Activated T-cell treated with anti-CD3 and anti-CD28 coated beads for 4 hours (primary cell): ENCODE data around the gene RTL10.
"Not testable (repeated sequence)": the region's sequence is repeated elsewhere in the genome, so short reads cannot be mapped to it uniquely, and the experiment has no call there.

Experiments used
- DNase-seq: peaks from one replicate; pipeline ENCODE4 v3.0.0-alpha.2; 2020

Gene RTL10

GRCh38 chr22:19842393-19843106 is 12.1 kb downstream of the RTL10 start:
- DNase-seq, result no peak

DNA sequence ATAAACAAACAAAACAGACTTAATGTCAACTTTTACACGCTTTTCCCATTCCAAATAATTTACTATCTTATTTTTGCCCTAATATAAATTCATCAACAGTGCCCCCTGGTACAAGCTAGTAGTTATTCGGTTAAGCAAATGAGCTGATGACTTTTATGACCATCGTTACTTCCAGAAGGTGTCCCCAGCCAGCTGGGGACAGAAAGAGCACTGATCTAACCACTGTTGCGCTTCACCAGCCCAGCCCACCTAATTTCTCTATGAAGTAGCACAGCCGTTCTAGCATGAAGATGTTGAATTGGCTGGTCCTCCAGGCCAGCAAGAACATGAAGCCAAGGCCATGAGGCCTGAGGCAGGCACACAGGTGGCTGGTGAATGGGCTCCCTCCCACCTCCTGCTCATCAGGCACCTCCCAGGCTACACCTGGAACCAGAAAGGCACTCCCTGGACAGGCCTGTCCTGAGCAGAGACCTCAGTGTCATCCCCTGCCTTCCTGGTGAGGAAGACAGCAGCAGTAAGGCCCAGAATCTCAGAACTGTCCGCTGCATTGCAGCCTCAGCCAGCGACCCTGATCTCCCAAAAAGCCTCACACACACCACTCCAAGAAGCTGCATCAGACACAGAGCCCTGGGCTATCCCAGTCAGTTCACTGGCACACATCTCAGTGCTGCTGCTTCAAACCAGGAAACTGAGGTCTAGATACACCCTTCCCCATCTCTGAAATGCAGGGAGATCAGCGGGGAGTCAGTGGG is 12.9 kb downstream of the RTL10 start:
- DNase-seq, result no peak

DNA sequence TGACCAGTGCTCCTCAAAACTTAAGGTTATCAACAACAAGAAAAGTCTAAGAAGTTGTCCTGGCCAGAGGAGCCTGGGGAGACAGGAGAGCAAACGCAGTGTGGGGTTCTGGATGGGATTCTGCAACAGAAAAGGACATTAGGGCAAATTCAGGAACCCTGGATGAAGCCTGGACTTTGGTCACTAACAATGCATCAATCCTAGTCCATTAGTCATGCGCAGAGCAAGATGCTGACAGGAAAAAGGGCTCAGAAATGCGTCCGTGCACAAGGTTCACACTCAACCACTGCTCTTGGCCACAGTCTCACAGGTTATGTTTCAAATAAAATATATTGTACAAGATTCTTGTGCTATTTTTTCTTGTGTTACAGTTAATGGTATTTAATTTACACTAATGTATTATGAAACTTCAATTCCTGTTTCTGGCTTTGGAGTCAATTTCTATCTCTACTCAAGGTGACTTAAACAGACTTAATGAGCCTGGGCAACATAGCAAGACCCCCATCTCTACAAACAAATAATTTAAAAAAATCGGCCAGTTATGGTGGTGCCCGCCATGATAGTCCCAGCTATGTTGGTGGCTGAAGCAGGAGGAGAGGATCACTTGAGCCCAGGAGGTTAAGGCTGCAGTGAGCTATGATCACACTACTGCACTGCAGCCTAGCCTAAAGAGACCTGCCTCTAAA is 13.6 kb downstream of the RTL10 start:
- no peak for DNase-seq

DNA sequence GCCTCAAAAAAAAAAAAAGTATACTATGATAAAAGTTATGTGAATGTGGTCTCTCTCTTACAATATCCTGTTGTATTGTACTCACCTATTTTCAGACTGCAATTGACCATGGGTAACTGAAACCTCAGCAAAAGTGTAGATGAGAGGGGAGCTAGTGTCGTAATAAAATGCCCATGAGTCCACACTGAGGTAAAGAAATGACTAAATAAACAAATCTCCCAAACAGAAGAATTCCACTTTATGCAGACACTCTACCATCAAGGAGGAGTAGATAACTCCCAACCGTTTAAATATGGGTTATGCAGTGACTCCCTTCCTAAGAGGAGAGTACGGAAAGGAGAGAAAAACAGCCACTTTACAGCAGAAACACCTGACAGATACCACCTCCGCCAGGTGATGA is 14.6 kb downstream of the RTL10 start:
- DNase-seq, result no peak

- DNase-seq, result no peak
These were observed 16.8 kb downstream of the RTL10 start for GRCh38 chr22:19837915-19838314.

- DNase-seq, result no peak
These were observed 18.2 kb downstream of the RTL10 start for GRCh38 chr22:19836512-19836911.

DNA sequence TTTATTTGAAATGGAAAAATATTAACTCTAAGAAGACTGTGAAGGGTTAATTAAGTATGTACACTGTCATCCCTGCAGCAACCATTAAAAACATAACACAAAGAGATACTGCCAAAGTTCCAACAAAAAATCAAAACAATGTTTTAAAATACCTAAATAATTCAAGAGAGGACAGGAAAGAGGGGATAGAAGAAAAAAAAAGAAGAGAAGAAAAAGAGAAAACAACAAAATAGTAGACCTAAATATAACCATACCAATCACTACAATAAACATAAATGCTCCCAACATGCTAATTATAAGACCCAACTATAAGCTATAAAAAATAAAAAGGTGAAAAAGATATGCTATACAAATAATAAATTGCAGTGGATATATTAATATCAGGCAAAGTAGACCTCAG is 20.1 kb downstream of the RTL10 start:
- DNase-seq, result no peak

DNA sequence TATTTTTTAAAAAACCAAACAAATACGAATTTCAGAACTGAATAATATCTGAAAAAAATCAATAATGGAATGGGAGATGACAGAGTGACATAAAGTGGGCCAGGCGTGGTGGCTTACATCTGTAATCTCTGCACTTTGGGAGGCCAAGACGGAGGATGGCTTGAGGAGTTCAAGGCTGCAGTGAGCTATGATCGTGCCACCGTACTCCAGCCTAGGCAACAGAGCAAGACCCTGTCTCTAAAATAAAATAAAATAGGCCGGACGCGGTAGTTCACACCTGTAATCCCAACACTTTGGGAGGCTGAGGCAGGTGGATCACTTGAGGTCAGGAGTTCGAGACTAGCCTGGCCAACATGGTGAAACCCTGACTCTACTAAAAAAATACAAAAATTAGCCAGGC is 21.3 kb downstream of the RTL10 start:
- DNase-seq, result not testable (repeated sequence)

GRCh38 chr22:19832476-19833108 is 22.1 kb downstream of the RTL10 start:
- DNase-seq, result no peak

DNA sequence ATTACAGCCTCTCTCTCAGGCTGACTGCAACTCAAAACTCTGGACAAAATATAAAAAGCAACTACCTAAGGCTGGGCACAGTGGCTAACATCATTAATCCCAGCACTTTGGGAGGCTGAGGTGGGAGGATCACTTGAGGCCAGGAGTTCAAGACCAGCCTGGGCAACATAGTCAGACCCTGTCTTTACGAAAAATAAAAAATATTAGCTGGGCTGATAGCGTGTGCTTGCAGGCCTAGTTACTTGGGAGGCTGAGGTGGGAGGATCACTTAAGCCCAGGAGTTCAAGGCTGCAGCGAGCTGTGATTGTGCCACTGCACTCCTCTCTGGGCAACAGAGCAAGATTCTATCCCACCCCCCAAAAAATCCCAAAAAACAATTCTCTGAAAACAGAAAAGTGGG is 22.7 kb downstream of the RTL10 start:
- DNase-seq, result not testable (repeated sequence)

DNA sequence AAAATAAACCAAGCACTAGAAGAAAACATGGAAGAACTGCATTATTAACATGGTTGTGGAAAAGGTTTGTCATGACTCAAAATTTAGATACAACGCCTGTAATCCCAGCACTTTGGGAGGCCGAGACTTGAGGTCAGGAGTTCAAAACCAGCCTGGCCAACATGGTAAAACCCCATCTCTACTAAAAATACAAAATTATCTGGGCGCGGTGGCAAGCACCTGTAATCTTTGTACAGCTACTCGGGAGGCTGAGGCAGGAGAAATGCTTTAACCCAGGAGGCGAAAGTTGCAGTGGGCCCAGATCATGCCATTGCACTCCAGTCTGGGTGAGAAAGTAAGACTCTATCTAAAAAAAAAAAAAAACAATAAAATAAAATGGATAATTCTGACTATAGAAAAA is 23.7 kb downstream of the RTL10 start:
- DNase-seq, result no peak

DNA sequence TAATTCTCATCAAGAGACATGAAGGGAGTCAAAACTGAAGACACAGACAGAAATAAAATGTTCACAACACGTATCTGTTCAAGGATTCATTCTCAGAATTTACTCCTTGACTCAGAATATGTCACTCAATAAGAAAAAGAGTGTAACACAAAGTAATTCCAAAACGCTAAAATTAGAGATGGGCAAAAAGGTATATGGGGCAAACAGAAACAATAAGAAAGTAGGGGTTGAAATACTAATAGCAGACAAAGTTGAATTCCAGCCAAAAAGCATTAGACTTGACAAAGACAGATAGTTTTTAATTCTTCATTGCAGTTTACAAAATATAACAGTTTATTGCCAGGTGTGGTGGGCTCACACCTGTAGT is 26.7 kb downstream of the RTL10 start:
- no peak for DNase-seq

- DNase-seq, result no peak
These were observed 27.2 kb downstream of the RTL10 start for GRCh38 chr22:19827341-19828034.

DNA sequence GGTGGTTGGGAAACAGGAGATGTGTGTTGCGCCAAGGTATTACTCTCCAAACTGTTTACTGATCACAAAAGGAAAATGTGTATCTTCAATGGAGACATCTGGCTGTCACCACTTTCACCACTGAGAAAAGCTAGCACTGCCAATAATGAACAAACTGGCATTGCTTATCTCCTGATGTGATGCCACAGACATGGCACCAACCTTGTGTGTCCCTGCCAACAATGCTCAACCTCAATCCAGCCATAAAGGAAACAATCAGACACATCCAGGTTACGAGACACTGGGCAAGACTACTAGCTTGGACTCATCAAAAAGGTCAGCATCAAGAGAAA is 28.1 kb downstream of the RTL10 start:
- DNase-seq, result no peak

- no peak for DNase-seq
These were observed 28.6 kb downstream of the RTL10 start for GRCh38 chr22:19825904-19826618.

- DNase-seq, result no peak
These were observed 29.7 kb downstream of the RTL10 start for GRCh38 chr22:19824926-19825339.

- no peak for DNase-seq
These were observed 30.3 kb downstream of the RTL10 start for GRCh38 chr22:19824212-19824925.

DNA sequence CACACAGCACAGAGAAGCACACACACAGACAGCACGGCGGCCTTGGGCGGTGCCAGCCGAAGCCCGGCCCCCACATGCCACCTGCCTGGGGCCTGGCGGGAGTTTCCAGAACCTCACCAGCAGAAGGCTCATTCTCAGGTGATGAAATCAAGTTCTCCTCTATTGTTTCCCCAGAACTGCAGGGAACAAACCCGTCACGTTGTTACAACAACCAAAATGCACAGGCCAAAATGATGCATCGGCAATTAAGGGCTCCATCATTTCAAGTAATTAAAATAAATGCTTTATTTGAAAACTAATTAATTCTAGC is 30.8 kb downstream of the RTL10 start:
- DNase-seq, result no peak

- DNase-seq, result no peak
These were observed 31.3 kb downstream of the RTL10 start for GRCh38 chr22:19823191-19823901.

DNA sequence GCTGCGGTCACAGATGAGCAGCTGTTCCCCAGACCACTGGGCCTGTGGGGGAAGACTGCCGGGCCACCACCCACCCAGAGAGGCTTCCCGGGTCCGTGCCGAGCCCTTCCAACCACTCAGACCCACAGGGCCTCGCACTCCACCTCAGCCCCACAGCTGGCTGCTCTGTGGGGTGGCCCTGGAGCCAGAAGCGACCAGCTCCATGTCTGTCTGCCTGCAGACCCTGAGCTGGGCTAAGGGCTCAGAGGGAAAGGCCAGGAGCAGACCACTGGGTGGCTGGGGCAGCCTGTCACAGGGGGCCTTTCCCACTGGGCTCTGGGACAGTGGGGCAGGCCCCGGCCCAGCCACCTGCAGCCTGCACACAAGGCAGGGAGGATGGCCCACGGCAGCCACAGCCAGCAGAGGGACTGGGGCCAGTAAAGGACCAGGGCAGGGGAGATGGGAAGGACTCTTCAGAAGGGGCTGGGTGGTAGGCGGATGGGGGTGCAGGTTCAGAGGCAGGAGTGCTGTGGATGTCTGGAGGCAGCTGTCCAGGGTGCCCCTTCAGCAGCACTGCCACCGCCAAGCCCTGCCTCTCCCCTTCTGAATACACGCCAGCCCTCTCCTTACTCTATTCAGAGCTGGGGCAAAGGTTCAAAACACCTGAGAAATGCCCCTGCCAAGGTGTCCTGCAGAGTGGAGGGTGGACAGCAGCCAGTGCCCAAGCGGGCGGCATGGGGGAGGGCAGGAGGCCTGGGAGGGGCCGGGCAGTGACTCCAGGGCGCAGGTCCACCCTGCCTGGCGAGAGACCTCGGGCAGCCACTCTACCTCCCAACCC is 32.2 kb downstream of the RTL10 start:
- no peak for DNase-seq
